PFSK-1 (cell line): ENCODE measurements around the gene BRINP3.

ENCODE experiments used
- FOXP2 ChIP-seq: optimal IDR thresholded peaks from 2 replicates; pipeline ENCODE3; 2011; ENCODE audit warnings: borderline replicate concordance, control low read depth, inconsistent platforms; ENCODE audit not compliant: insufficient read depth; ENCODE audit errors: extremely low read length, extremely low read depth
- POLR2AphosphoS5 ChIP-seq: IDR thresholded peaks from 2 replicates; pipeline ENCODE4 v1.6.1; 2012; ENCODE audit warnings: low read depth, mild to moderate bottlenecking, control low read depth, low read length, moderate library complexity
- REST ChIP-seq, 2 experiments: IDR thresholded peaks; 2 replicates each; pipeline versions ENCODE4 v1.6.1 to v1.8.0; 2011 to 2012; ENCODE audit warnings: low read depth in 2 of 2, low read length in 2 of 2, control low read depth in 1 of 2, inconsistent platforms in 1 of 2, mild to moderate bottlenecking in 1 of 2, moderate library complexity in 1 of 2; ENCODE audit not compliant: insufficient read depth in 1 of 2
- SIN3A ChIP-seq: IDR thresholded peaks from 2 replicates; pipeline ENCODE4 v1.6.1; 2012; ENCODE audit warnings: mild to moderate bottlenecking, low read length, moderate library complexity, borderline replicate concordance; ENCODE audit not compliant: insufficient read depth
- TAF1 ChIP-seq: IDR thresholded peaks from 2 replicates; pipeline ENCODE4 v1.6.1; 2012; ENCODE audit warnings: low read length, control low read depth, borderline replicate concordance; ENCODE audit not compliant: insufficient read depth

Gene BRINP3

DNA sequence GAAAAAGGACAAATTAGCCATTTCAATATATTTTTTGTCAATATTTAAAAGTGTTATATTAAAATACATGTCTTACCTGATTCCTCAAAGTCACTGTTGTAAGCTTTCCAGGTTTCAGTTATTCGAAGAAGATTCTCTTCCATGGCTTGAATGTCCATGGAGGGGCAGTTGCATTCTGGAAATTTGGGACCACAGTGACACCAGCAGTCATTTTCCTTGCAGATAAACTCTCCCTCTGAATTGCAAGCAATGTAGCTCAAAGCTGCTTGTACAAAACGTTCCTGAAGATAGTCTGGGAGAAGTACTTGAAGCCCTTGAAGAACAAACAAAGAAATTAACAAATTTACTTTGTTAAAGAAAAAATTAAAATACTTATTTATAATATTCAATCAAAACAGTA lies 251.7 kb downstream of the BRINP3 start:
- TF ChIP-seq POLR2AphosphoS5 = no peak

DNA sequence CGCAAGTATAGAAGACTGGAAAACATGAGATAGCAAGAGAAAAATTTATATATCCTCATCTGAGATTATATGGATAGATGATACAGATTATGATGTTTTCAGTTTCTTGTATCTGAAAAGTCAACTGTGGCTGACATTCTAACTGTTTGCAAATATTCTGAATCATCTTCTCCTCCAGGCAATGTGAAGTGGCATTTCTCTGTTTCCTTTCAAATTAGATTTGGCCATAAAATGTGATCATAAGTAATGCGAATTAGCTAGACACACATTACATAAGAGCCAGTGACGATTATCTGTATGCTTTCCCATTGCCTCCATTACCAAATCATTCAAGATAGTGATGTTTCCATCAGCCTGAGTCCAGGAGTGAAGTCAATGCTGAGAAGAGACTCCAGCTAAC lies 265.2 kb downstream of the BRINP3 start:
- TF ChIP-seq POLR2AphosphoS5 (no peak), SIN3A (no peak), TAF1 (no peak), REST (IDR thresholded peaks at IDR 0.05; ENCODE audit: insufficient read depth in 1 of 2, low read depth in 2 of 2, low read length in 2 of 2) (no peak), FOXP2 (no peak)

- TF ChIP-seq TAF1 = no peak
- TF ChIP-seq POLR2AphosphoS5 = no peak
- TF ChIP-seq SIN3A = no peak
- no peak for TF ChIP-seq FOXP2
- no peak for TF ChIP-seq REST (IDR thresholded peaks at IDR 0.05; ENCODE audit: insufficient read depth in 1 of 2, low read depth in 2 of 2, low read length in 2 of 2)
Measured at GRCh38 chr1:190207733-190208132, 269.9 kb downstream of the BRINP3 start.

- TF ChIP-seq SIN3A (no peak), POLR2AphosphoS5 (no peak)
Measured at GRCh38 chr1:190205713-190206112, 272.0 kb downstream of the BRINP3 start.

- no peak for TF ChIP-seq REST (IDR thresholded peaks at IDR 0.05; ENCODE audit: insufficient read depth in 1 of 2, low read depth in 2 of 2, low read length in 2 of 2)
- TF ChIP-seq SIN3A = no peak
- TF ChIP-seq TAF1 = no peak
- TF ChIP-seq FOXP2 = no peak
- TF ChIP-seq POLR2AphosphoS5 = no peak
Measured at GRCh38 chr1:190196020-190196419, 281.6 kb downstream of the BRINP3 start.

DNA sequence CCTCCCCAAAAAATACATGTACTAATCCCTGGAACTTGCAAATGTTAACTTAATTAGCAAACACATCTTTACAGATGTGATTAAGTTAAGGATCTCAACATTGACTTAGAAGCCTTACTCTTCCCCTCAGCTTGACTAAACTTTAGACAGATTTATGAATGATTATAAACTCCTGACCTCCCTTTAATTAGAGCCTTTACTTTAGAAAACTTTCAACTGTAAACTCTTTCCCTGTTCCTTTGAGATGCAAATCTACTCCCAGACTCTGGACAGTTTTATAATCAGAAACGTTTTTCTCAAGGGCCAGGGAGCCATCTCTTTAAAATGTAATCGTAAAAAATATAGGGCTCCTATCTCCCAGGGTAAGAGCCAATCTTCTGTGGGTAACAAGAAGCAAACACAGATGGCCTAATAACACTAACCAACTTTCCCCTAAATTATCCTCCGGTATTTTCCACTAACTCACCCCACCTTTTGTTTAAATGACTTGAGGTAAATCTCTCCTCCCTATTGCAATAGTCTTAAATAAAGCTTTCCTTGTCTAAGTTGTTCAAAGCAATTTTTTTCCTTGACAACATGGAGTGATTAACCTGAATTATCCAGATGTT lies 284.1 kb downstream of the BRINP3 start:
- TF ChIP-seq FOXP2 (no peak), SIN3A (no peak), POLR2AphosphoS5 (no peak), REST (IDR thresholded peaks at IDR 0.05; ENCODE audit: insufficient read depth in 1 of 2, low read depth in 2 of 2, low read length in 2 of 2) (no peak), TAF1 (no peak)
